HG03196 (cell line): ENCODE data around the gene FMR1.

Experiments
- ATAC-seq: cut with Tn5 transposase; IDR thresholded peaks from one replicate; pipeline ENCODE4 v1.9.1; 2021; ENCODE audit not compliant: unreplicated experiment

FMR1 gene

GRCh38 chrX:147911192-147912022, at the start of gene FMR1:
FMR1 (plus strand) TSS chrX:147911919; CDS start chrX:147912180, 261 bp downstream.
- ATAC-seq, result peak; percentile 89

GRCh38 chrX:147875866-147876596, 35.7 kb upstream of the FMR1 start:
- ATAC-seq, result peak; percentile 98

- ATAC-seq, result no peak
Measured at GRCh38 chrX:147876849-147877646, 34.7 kb upstream of the FMR1 start.

DNA sequence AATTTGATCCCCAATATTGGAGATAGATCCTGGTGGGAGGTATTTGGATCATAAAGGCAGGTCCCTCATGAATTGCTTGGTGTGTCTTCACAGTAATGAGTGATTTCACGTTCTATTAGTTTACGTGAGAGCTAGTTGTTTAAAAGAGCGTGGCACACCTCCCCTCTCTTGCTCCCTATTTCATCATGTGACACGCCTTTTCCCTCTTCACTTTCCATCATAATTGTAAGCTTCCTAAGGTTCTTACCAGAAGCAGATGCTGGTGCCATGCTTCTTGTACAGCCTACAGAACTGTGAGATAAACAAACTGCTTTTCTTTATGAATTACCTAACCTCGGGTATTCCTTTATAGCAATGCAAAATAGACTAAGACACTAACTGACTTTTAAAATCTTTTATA, 34.0 kb upstream of the FMR1 start:
- no peak for ATAC-seq

GRCh38 chrX:147884958-147885357, 26.8 kb upstream of the FMR1 start:
- ATAC-seq, result no peak

- no peak for ATAC-seq
Measured at GRCh38 chrX:147890756-147891155, 21.0 kb upstream of the FMR1 start.

GRCh38 chrX:147891896-147892295, 19.8 kb upstream of the FMR1 start:
- no peak for ATAC-seq

DNA sequence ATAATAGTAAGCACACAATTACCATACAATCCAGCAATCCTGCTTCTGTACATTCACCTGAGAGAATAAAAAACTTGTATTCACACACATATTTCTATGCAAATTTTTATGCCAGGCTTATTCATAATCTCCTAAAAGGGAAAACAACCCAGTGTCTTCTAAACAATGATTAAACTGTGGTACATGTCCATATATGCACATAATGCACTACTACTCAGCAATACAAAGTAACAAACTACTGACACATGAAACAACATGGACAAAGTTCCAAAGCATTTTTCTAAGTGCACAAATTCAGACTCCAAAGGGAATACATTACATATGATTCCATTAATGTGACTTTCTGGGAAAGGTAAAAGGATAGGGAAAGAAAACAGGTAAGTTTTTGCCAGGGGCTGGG, 18.0 kb upstream of the FMR1 start:
- no peak for ATAC-seq

DNA sequence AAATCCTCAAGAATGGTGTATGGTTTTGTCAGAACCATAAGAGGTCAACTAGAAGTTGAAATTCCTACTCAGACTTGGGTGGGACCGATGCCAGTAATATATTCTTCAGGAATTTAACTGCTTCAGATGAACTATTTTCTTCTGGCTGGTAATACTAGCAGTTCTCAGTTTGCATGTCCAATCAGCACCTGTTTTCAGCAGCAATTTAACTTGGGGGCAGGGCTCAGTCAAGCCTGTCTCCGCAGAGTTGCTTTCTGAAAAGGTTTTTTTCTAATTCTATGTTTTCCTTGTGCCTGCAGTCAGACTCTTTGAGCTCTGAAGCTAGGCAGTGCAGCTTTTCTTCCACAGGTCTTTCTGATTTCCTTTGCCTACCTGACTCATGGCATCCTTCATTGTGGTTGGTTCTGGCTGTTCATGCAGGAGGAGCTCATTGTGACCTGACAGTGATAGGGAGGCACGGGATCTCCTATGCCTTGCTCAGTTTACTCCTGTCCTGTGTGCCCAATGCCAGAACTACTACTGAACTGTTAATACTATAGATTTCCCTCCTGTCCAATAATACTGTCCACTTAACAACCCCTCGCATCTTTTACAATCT, 17.3 kb upstream of the FMR1 start:
- ATAC-seq, result no peak

GRCh38 chrX:147897117-147897516, 14.6 kb upstream of the FMR1 start:
- no peak for ATAC-seq

GRCh38 chrX:147898951-147899350, 12.8 kb upstream of the FMR1 start:
- no peak for ATAC-seq

- peak; percentile 99 for ATAC-seq
Measured at GRCh38 chrX:147899379-147900114, 12.2 kb upstream of the FMR1 start.

- ATAC-seq, result no peak
Measured at GRCh38 chrX:147900349-147900748, 11.4 kb upstream of the FMR1 start.

- no peak for ATAC-seq
Measured at GRCh38 chrX:147901461-147902126, 10.1 kb upstream of the FMR1 start.

GRCh38 chrX:147902270-147902669, 9.4 kb upstream of the FMR1 start:
- no peak for ATAC-seq

DNA sequence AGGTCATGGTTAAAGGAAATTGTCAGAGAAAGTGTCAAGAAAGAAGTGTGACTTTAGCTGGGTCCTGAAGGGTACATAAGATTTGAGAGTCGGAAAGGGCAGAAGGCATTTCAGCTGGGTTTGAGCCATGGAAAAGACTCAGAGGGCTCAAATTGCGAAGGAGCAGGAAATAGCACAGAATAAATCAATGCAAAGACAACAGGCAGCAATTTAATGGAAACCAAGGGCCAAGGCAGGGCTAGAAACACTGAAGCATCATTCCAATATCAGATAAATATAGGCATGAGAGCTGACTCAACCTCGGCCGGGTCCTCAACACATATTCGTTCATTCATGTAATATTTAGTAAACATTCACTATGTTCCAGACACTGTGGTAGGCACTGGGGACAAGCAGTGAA, 3.6 kb upstream of the FMR1 start:
- ATAC-seq, result no peak

DNA sequence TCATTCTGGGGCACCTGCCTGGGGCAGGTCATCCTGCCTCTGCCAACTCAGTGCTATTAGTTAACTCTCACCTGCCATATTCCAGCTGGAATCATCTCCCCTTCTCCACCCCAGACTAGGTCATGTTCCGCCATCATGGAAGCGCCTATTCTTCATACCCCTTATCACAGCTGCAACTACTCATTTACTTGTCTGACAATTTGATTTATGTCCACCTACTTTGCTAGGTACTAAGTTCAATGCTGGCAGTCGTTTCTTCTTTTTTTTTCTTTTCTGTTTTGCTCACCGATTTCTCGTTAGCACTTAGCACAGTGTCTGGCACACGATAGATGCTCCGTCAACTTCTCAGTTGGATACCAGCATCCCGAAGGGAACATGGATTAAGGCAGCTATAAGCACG, 1.1 kb upstream of the FMR1 start:
- no peak for ATAC-seq

DNA sequence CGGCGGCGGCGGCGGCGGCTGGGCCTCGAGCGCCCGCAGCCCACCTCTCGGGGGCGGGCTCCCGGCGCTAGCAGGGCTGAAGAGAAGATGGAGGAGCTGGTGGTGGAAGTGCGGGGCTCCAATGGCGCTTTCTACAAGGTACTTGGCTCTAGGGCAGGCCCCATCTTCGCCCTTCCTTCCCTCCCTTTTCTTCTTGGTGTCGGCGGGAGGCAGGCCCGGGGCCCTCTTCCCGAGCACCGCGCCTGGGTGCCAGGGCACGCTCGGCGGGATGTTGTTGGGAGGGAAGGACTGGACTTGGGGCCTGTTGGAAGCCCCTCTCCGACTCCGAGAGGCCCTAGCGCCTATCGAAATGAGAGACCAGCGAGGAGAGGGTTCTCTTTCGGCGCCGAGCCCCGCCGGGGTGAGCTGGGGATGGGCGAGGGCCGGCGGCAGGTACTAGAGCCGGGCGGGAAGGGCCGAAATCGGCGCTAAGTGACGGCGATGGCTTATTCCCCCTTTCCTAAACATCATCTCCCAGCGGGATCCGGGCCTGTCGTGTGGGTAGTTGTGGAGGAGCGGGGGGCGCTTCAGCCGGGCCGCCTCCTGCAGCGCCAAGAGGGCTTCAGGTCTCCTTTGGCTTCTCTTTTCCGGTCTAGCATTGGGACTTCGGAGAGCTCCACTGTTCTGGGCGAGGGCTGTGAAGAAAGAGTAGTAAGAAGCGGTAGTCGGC, 528 bp downstream of the FMR1 start:
- peak; percentile 44 for ATAC-seq

GRCh38 chrX:147913570-147913969, 1.9 kb downstream of the FMR1 start:
- ATAC-seq, result no peak
